Spinal cord (tissue), 10 donors: ENCODE results near the gene MIXL1. TPM values are rescaled to one million over a fixed set of nuclear protein-coding genes. Genes with fewer than 3 reads are reported as not detected.
"Not testable (repeated sequence)": the region's sequence is repeated elsewhere in the genome, so short reads cannot be mapped to it uniquely, and the experiment has no call there.

Experiments
- DNase-seq, 6 donors: peaks; one replicate each; pipeline versions ENCODE4 v3.0.0 to v3.0.0-alpha.2; 2013 to 2015; ENCODE audit warnings: low spot score in 6 of 6, low read depth in 4 of 6
- H3K27ac ChIP-seq: one replicate; pipeline ENCODE4 v1.5.1; 2013; ENCODE audit warnings: low read depth, low read length, control low read depth
- H3K27me3 ChIP-seq: one replicate; pipeline ENCODE4 v1.6.1; 2013; ENCODE audit warnings: low read length; ENCODE audit not compliant: control insufficient read depth, insufficient read depth
- H3K36me3 ChIP-seq: one replicate; pipeline ENCODE4 v1.6.1; 2013; ENCODE audit warnings: low read length; ENCODE audit not compliant: control insufficient read depth, insufficient read depth
- H3K4me1 ChIP-seq: one replicate; pipeline ENCODE4 v1.6.1; 2013; ENCODE audit warnings: low read length; ENCODE audit not compliant: control insufficient read depth, insufficient read depth
- H3K4me3 ChIP-seq: one replicate; pipeline ENCODE4 v1.5.1; 2013; ENCODE audit warnings: low read depth, low read length, control low read depth
- H3K9me3 ChIP-seq: one replicate; pipeline ENCODE4 v1.6.1; 2013; ENCODE audit warnings: low read length; ENCODE audit not compliant: control insufficient read depth, insufficient read depth
- WGBS: methylation state at CpG from one replicate; pipeline ENCODE4 v1.1.5; 2013; ENCODE audit warnings: missing lambda C conversion rate; ENCODE audit not compliant: insufficient coverage; 5-methylcytosine and 5-hydroxymethylcytosine counted together
- polyA plus RNA-seq, 2 donors: library from polyadenylated mRNA; unstranded; fragments of 120-200 nt; gene quantifications; one replicate each; pipeline ENCODE4 v1.2.1, GENCODE V29; 2013; ENCODE audit not compliant: insufficient read length in 2 of 2
- total RNA-seq, 2 donors: library from RNA; depleted of rRNA in 1 of 2; stranded (reverse); fragments of 120-200 nt in 1 of 2; fragments of >200 nt in 1 of 2; gene quantifications; one replicate each; pipeline versions ENCODE4 v1.2.3 to v1.2.4, GENCODE V29; 2013 to 2014
- donor health status: healthy.

MIXL1 gene
- total and polyA plus RNA-seq, 4 donors: 0.22 to 1.1 (median 0.71) TPM

- no peak overlapping the region for H3K4me3 ChIP-seq
- H3K4me1 ChIP-seq: no peaks in the 10 kb centered on the region
- peaks cover 5% of the 10 kb centered on the region for H3K36me3 ChIP-seq
- WGBS: 100% methylated on average over 1 of the region's 3 CpGs
- H3K9me3 ChIP-seq: no peaks in the 10 kb centered on the region
- no peaks in the 10 kb centered on the region for H3K27me3 ChIP-seq
- no peak overlapping the region for H3K27ac ChIP-seq
- no peak for DNase-seq
Measured at GRCh38 chr1:226233806-226234205, 10.3 kb downstream of the MIXL1 start.

GRCh38 chr1:226236826-226237225 is 13.4 kb downstream of the MIXL1 start:
- H3K36me3 ChIP-seq: peaks cover 5% of the 10 kb centered on the region
- no peak overlapping the region for H3K27ac ChIP-seq
- H3K4me1 ChIP-seq: no peaks in the 10 kb centered on the region
- H3K9me3 ChIP-seq: no peaks in the 10 kb centered on the region
- WGBS: no CpG with 5 or more reads among the region's 1 CpG
- no peaks in the 10 kb centered on the region for H3K27me3 ChIP-seq
- H3K4me3 ChIP-seq: no peak overlapping the region
- no peak for DNase-seq

GRCh38 chr1:226239421-226239820 is 16.0 kb downstream of the MIXL1 start:
- H3K4me1 ChIP-seq: no peaks in the 10 kb centered on the region
- no CpG with 5 or more reads among the region's 3 CpGs for WGBS
- no peak overlapping the region for H3K4me3 ChIP-seq
- no peaks in the 10 kb centered on the region for H3K27me3 ChIP-seq
- no peak for DNase-seq
- H3K9me3 ChIP-seq: no peaks in the 10 kb centered on the region
- H3K36me3 ChIP-seq: peaks cover 5% of the 10 kb centered on the region
- H3K27ac ChIP-seq: no peak overlapping the region

- no peak for DNase-seq
- WGBS: no CpG with 5 or more reads among the region's 2 CpGs
- no peaks in the 10 kb centered on the region for H3K9me3 ChIP-seq
- no peak overlapping the region for H3K27ac ChIP-seq
- no peaks in the 10 kb centered on the region for H3K4me1 ChIP-seq
- H3K36me3 ChIP-seq: no peaks in the 10 kb centered on the region
- H3K4me3 ChIP-seq: no peak overlapping the region
- no peaks in the 10 kb centered on the region for H3K27me3 ChIP-seq
Measured at GRCh38 chr1:226248091-226248490, 24.6 kb downstream of the MIXL1 start.

- H3K4me3 ChIP-seq: no peak overlapping the region
- H3K27ac ChIP-seq: no peak overlapping the region
- no peak for DNase-seq
- 80% methylated on average over 1 of the region's 3 CpGs for WGBS
- no peaks in the 10 kb centered on the region for H3K27me3 ChIP-seq
- no peaks in the 10 kb centered on the region for H3K36me3 ChIP-seq
- no peaks in the 10 kb centered on the region for H3K4me1 ChIP-seq
- H3K9me3 ChIP-seq: no peaks in the 10 kb centered on the region
Measured at GRCh38 chr1:226248796-226249195, 25.3 kb downstream of the MIXL1 start.

GRCh38 chr1:226250511-226250910 is 27.0 kb downstream of the MIXL1 start:
- no peaks in the 10 kb centered on the region for H3K9me3 ChIP-seq
- no peaks in the 10 kb centered on the region for H3K27me3 ChIP-seq
- WGBS: no CpG with 5 or more reads among the region's 1 CpG
- H3K27ac ChIP-seq: no peak overlapping the region
- H3K36me3 ChIP-seq: no peaks in the 10 kb centered on the region
- H3K4me3 ChIP-seq: no peak overlapping the region
- no peaks in the 10 kb centered on the region for H3K4me1 ChIP-seq
- DNase-seq: no peak

- DNase-seq, H3K27me3 ChIP-seq, H3K36me3 ChIP-seq, H3K4me1 ChIP-seq, H3K4me3 ChIP-seq, H3K9me3 ChIP-seq, H3K27ac ChIP-seq: not testable (repeated sequence)
- 100% methylated on average over 1 of the region's 7 CpGs for WGBS
Measured at GRCh38 chr1:226252841-226253240, 29.4 kb downstream of the MIXL1 start.

- no peak overlapping the region for H3K4me3 ChIP-seq
- WGBS: no CpG with 5 or more reads among the region's 4 CpGs
- no peaks in the 10 kb centered on the region for H3K27me3 ChIP-seq
Measured at GRCh38 chr1:226253933-226254332, 30.5 kb downstream of the MIXL1 start.

GRCh38 chr1:226255380-226255779 is 31.9 kb downstream of the MIXL1 start:
- Histone ChIP-seq H3K36me3 (no peaks in the 10 kb centered on the region), H3K27me3 (no peaks in the 10 kb centered on the region), H3K4me3 (no peak overlapping the region), H3K27ac (no peak overlapping the region), H3K9me3 (no peaks in the 10 kb centered on the region), H3K4me1 (no peaks in the 10 kb centered on the region)
- no CpG with 5 or more reads among the region's 3 CpGs for WGBS
- no peak for DNase-seq

More at GRCh38 chr1:226253933-226254332, 30.5 kb downstream of the MIXL1 start:
- no peak for DNase-seq
- Histone ChIP-seq H3K9me3 (no peaks in the 10 kb centered on the region), H3K36me3 (no peaks in the 10 kb centered on the region), H3K4me1 (no peaks in the 10 kb centered on the region), H3K27ac (no peak overlapping the region)

- no peak overlapping the region for H3K27ac ChIP-seq
- WGBS: no CpG with 5 or more reads among the region's 1 CpG
- no peaks in the 10 kb centered on the region for H3K4me1 ChIP-seq
- no peaks in the 10 kb centered on the region for H3K27me3 ChIP-seq
- peaks cover 4% of the 10 kb centered on the region for H3K9me3 ChIP-seq
- H3K36me3 ChIP-seq: peaks cover 6% of the 10 kb centered on the region
- no peak for DNase-seq
- no peak overlapping the region for H3K4me3 ChIP-seq
Measured at GRCh38 chr1:226261818-226262217, 38.4 kb downstream of the MIXL1 start.
